Activated naive CD4-positive, alpha-beta T cell treated with anti-CD3 and anti-CD28 coated beads, Interleukin-2, amount 50 U/mL, for 24 hours (primary cell): ENCODE data around the gene PYGO2.
"Not testable (repeated sequence)": the region's sequence is repeated elsewhere in the genome, so short reads cannot be mapped to it uniquely, and the experiment has no call there.

ENCODE experiments used
- H3K27ac Mint-ChIP-seq: one replicate; pipeline ENCODE4 v1.8.0; 2021; ENCODE audit warnings: mild to moderate bottlenecking, mixed read lengths
- H3K27me3 Mint-ChIP-seq: one replicate; pipeline ENCODE4 v1.8.0; 2021; ENCODE audit warnings: mixed read lengths
- H3K36me3 Mint-ChIP-seq: one replicate; pipeline ENCODE4 v1.8.0; 2021; ENCODE audit warnings: mixed read lengths
- H3K4me1 Mint-ChIP-seq: one replicate; pipeline ENCODE4 v1.8.0; 2021; ENCODE audit warnings: mixed read lengths
- H3K4me3 Mint-ChIP-seq: one replicate; pipeline ENCODE4 v1.8.0; 2021; ENCODE audit warnings: mild to moderate bottlenecking, mixed read lengths
- H3K9me3 Mint-ChIP-seq: one replicate; pipeline ENCODE4 v1.8.0; 2021; ENCODE audit warnings: mixed read lengths

The PYGO2 gene

GRCh38 chr1:154934358-154934948, 27.1 kb downstream of the PYGO2 start:
- H3K27ac Mint-ChIP-seq: no peak overlapping the region
- H3K27me3 Mint-ChIP-seq: no peaks in the 10 kb centered on the region
- H3K36me3 Mint-ChIP-seq: peaks cover 5% of the 10 kb centered on the region
- H3K4me3 Mint-ChIP-seq: peak overlapping the region; percentile 1
- no peaks in the 10 kb centered on the region for H3K9me3 Mint-ChIP-seq
- H3K4me1 Mint-ChIP-seq: peaks cover 33% of the 10 kb centered on the region

DNA sequence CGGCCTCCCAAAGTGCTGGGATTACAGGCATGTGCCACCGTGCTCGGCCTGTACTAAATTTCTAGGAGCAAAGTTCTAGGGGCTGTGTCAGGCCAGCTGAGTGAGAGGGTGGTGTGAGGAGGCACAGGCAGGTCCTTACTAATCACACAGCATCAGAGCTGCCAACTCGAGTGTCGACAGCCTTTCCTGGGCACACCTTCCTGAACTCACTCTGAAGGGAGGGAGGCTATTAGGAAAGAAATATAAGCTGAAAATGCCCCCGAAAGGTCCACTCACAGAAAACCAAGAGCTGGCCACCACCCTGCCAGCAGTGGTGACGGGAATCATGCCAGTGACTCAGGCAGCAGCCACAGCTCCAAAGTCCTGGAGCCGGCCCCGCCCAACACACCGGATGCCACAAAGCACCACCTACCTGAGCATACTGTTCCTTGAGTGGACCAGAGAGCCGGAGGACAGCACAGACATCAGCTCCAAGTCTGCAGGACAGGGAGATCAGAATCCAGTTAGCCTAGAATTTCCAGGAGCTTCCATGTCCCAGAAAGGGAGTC, 29.6 kb downstream of the PYGO2 start:
- peaks cover 13% of the 10 kb centered on the region for H3K4me1 Mint-ChIP-seq
- H3K9me3 Mint-ChIP-seq: no peaks in the 10 kb centered on the region
- H3K27ac Mint-ChIP-seq: no peak overlapping the region
- no peak overlapping the region for H3K4me3 Mint-ChIP-seq
- H3K27me3 Mint-ChIP-seq: no peaks in the 10 kb centered on the region
- peaks cover 14% of the 10 kb centered on the region for H3K36me3 Mint-ChIP-seq

GRCh38 chr1:154926201-154926600, 35.4 kb downstream of the PYGO2 start:
- no peaks in the 10 kb centered on the region for H3K9me3 Mint-ChIP-seq
- H3K4me1 Mint-ChIP-seq: no peaks in the 10 kb centered on the region
- H3K27ac Mint-ChIP-seq: no peak overlapping the region

DNA sequence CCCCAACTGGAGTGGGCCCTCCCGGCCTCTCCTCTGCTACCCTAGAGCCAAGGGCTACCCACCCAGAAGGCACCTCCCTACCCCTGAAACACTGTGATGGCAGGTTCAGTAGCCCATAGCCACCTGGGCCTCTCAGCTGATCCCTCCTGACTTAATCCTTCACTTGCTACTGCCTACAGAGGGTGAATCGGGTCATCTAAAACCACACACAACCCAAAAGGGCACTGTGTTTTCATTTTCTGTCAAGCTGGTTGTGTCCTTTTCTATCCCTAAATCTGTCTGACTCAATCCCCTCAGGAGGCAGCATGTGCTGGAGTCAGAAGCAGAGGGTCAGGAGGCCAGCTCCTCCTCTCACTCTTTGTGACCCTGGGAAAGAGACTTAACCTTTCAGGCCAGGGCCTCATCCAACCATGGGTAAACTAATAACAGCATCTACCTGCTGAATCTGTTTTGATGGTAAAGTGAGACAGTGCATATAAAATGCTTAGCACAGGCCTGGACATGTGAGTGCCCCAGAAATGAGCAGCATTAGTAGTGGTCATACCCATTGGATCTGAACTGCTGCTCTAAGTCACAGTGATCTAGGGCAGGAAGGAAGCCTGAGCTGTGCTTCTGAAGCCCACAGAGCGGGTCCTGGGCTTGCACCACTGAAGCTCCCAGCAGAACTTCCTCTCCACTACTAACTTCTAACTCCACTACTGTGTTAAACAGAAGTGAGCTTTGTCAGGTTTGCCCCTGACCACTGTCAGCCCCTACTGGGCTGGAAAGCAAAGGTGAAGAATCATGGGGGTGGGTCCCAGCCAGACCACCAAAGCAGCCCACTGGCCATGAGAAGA, 36.0 kb downstream of the PYGO2 start:
- H3K9me3 Mint-ChIP-seq: no peaks in the 10 kb centered on the region
- peaks cover 13% of the 10 kb centered on the region for H3K36me3 Mint-ChIP-seq
- peak overlapping the region; percentile 55 for H3K27ac Mint-ChIP-seq

More at GRCh38 chr1:154926201-154926600, 35.4 kb downstream of the PYGO2 start:
- no peak overlapping the region for H3K4me3 Mint-ChIP-seq
- H3K36me3 Mint-ChIP-seq: peaks cover 13% of the 10 kb centered on the region
- no peaks in the 10 kb centered on the region for H3K27me3 Mint-ChIP-seq

DNA sequence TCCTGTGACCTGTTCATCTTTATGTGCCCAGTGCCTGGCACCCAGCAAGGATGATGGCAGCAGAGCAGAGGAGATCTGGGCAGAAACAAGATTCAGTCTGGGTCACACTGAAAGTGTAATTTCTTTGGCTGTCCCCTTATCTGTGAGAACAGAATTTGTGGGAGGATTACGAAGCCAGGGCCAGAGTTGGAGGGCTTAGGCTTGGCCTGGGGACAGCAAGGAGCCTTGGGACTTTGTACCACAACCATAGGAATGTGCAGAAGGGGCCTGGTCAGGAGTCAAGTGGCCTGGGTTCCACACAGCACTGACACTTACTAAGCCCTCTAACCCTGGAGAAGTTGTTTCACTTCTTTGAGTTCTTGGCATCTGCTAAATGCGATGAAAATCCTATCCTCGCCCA, 37.9 kb downstream of the PYGO2 start:
- no peaks in the 10 kb centered on the region for H3K9me3 Mint-ChIP-seq
- no peaks in the 10 kb centered on the region for H3K4me1 Mint-ChIP-seq
- peaks cover 10% of the 10 kb centered on the region for H3K36me3 Mint-ChIP-seq
- H3K27ac Mint-ChIP-seq: no peak overlapping the region
- H3K27me3 Mint-ChIP-seq: no peaks in the 10 kb centered on the region
- no peak overlapping the region for H3K4me3 Mint-ChIP-seq

More for the DNA sequence above, 36.0 kb downstream of the PYGO2 start:
- Mint-ChIP-seq H3K4me1 (no peaks in the 10 kb centered on the region), H3K27me3 (no peaks in the 10 kb centered on the region), H3K4me3 (no peak overlapping the region)

DNA sequence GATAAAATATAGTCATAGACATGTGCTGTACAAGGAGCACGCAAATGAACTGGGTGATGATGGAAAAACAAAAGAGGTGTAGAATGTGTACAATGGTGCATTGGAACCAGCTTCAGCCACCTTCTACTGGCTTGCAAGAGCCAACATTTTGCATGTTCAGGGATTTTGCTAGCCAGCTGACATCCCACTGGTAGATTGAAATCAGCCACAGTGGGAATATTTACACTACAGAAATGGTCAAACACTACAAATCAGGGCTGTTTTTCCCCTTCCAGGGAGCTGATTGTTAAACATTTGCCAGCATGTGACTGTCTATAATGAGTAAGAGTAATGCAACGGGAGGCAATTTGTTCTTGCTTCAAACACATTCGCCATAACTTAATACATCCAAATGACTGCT, 48.3 kb downstream of the PYGO2 start:
- H3K36me3 Mint-ChIP-seq: peaks cover 6% of the 10 kb centered on the region
- no peaks in the 10 kb centered on the region for H3K27me3 Mint-ChIP-seq
- peaks cover 4% of the 10 kb centered on the region for H3K9me3 Mint-ChIP-seq
- no peak overlapping the region for H3K27ac Mint-ChIP-seq
- no peak overlapping the region for H3K4me3 Mint-ChIP-seq
- no peaks in the 10 kb centered on the region for H3K4me1 Mint-ChIP-seq

DNA sequence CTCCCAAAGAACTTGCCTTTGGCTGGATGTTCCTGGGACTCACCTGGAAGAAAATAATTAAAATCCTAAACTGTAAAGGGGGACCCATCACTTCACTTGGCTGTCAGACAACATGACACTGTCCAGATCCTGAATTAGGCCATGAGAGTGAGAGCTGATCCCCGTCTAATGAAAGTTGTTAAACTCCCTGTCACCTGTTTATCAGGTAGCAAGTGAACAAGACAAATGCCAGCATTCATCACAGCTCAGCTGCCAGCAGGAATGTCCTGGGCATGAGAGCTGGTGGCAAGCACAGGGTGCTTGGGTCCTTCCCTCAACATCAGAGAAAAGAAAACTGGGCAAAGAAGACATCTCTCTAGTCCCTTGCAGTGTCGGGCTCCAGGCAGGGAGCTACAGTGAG, 48.8 kb downstream of the PYGO2 start:
- H3K27me3 Mint-ChIP-seq: no peaks in the 10 kb centered on the region
- no peak overlapping the region for H3K4me3 Mint-ChIP-seq
- H3K9me3 Mint-ChIP-seq: peaks cover 4% of the 10 kb centered on the region
- peaks cover 6% of the 10 kb centered on the region for H3K36me3 Mint-ChIP-seq
- H3K4me1 Mint-ChIP-seq: no peaks in the 10 kb centered on the region
- H3K27ac Mint-ChIP-seq: no peak overlapping the region

- no peak overlapping the region for H3K27ac Mint-ChIP-seq
- no peak overlapping the region for H3K4me3 Mint-ChIP-seq
- no peaks in the 10 kb centered on the region for H3K27me3 Mint-ChIP-seq
- H3K36me3 Mint-ChIP-seq: peaks cover 5% of the 10 kb centered on the region
- no peaks in the 10 kb centered on the region for H3K4me1 Mint-ChIP-seq
- peaks cover 4% of the 10 kb centered on the region for H3K9me3 Mint-ChIP-seq
Observed at GRCh38 chr1:154911691-154912550, 49.7 kb downstream of the PYGO2 start.

DNA sequence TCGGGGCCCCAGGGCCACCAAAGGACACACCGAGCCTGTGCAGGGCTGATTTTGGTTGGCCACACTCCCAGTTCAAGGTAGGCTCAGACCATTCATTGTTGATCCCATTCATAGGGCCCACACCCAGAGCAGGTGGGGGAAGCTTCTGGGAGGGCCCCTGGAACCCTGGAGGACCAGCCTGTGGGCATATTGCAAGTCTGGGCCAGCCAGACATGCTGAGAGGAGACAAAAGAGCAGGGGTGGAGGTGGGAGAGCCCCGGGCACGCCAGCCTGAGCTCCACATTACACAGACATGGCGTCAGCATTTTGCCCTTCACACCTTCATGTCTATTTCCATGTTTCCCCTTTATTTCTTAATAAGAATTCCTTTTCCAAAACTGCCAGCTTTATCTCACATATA, 50.7 kb downstream of the PYGO2 start:
- no peaks in the 10 kb centered on the region for H3K9me3 Mint-ChIP-seq
- no peaks in the 10 kb centered on the region for H3K36me3 Mint-ChIP-seq
- no peak overlapping the region for H3K4me3 Mint-ChIP-seq
- H3K27ac Mint-ChIP-seq: no peak overlapping the region
- no peaks in the 10 kb centered on the region for H3K27me3 Mint-ChIP-seq
- H3K4me1 Mint-ChIP-seq: no peaks in the 10 kb centered on the region

GRCh38 chr1:154908937-154909336, 52.6 kb downstream of the PYGO2 start:
- Mint-ChIP-seq H3K36me3 (no peaks in the 10 kb centered on the region), H3K27ac (no peak overlapping the region), H3K9me3 (no peaks in the 10 kb centered on the region), H3K27me3 (no peaks in the 10 kb centered on the region), H3K4me3 (no peak overlapping the region), H3K4me1 (no peaks in the 10 kb centered on the region)

DNA sequence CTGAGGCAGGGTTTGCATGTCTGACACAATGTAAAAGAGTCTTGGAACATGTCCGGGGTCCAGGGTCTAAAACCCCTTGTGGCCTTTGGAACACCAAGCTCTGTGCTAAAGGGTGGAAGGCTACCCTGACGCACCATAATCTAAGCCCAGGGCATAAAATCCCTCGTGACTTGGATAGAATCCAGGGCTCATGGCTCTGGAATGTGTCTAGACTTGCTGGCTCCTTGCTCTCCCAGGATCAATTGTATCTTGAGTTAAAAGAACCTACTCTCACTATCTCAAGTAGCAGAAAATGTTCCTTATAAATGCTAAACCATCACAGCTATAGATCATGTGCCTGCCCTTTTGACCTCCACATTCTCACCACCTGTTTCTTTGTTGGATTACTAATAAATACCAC, 53.5 kb downstream of the PYGO2 start:
- H3K36me3 Mint-ChIP-seq, H3K27me3 Mint-ChIP-seq, H3K4me3 Mint-ChIP-seq, H3K9me3 Mint-ChIP-seq, H3K4me1 Mint-ChIP-seq, H3K27ac Mint-ChIP-seq: not testable (repeated sequence)
